ENCODE data around the gene PBX1.

GRCh38 chr1:164571333-164571732 lies 12.3 kb downstream of the PBX1 start:
- TF ChIP-seq CTCF (IDR thresholded peaks at IDR 0.05; ENCODE audit: borderline replicate concordance, extremely low read depth, low read length, poor library complexity, severe bottlenecking), result no peak
- TF ChIP-seq EZH2 (IDR thresholded peaks at IDR 0.05; ENCODE audit: borderline replicate concordance, low read depth, low read length, severe bottlenecking), result no peak

Data from DND-41 (cell line).